ENCODE measurements around the gene PNISR. TPM values are rescaled to one million over a fixed set of nuclear protein-coding genes. Genes with fewer than 3 reads are reported as not detected.

Gene PNISR
- total RNA-seq, 1 experiment from 2014 or later = 91.3 TPM

DNA sequence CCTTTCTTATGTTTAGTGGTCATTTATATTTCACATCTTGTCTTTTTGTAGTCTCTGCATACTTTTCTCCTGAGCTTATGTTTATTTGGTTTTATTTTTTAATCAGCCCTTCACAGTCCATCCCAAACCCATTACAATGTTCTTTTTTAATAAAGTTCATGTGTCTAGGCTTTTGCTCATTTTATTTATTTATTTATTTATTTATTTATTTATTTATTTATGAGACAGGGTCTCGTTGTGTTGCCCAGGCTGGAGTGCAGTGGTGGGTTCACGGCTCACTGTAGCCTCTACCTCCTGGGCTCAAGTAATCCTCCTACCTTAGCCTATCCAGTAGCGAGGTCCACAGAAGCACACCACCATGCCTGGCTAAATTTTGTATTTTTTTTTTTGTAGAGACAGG lies 34.2 kb downstream of the PNISR start:
- Histone ChIP-seq H3K4me3 (ENCODE audit: low read depth in 2 of 2, low read length in 2 of 2) (no peak overlapping the region), H3K4me1 (ENCODE audit: control insufficient read depth, insufficient read depth, low read length) (no peaks in the 10 kb centered on the region), H3K9me3 (ENCODE audit: control insufficient read depth, insufficient read depth, low read depth, low read length) (no peaks in the 10 kb centered on the region), H3K36me3 (ENCODE audit: control insufficient read depth, insufficient read depth, low read length) (peaks cover 2% of the 10 kb centered on the region; the same call in 1 of the 2 replicates), H3K27me3 (ENCODE audit: control insufficient read depth, insufficient read depth, low read length) (no peaks in the 10 kb centered on the region), H3K27ac (ENCODE audit: low read length) (no peak overlapping the region)
- ATAC-seq (no peak), DNase-seq (ENCODE audit: low read depth, low spot score) (no peak)
- ChIA-PET POLR2A (interaction anchor here (0.6 kb wide), 1 partner anchor 1591 kb away, joined by 10 read pairs; no protein-coding TSS in a partner anchor), CTCF (no interaction called here)
- TF ChIP-seq POLR2AphosphoS5 (IDR thresholded peaks at IDR 0.05; ENCODE audit: low read depth, low read length) = no peak
- TF ChIP-seq, protein P1, sequence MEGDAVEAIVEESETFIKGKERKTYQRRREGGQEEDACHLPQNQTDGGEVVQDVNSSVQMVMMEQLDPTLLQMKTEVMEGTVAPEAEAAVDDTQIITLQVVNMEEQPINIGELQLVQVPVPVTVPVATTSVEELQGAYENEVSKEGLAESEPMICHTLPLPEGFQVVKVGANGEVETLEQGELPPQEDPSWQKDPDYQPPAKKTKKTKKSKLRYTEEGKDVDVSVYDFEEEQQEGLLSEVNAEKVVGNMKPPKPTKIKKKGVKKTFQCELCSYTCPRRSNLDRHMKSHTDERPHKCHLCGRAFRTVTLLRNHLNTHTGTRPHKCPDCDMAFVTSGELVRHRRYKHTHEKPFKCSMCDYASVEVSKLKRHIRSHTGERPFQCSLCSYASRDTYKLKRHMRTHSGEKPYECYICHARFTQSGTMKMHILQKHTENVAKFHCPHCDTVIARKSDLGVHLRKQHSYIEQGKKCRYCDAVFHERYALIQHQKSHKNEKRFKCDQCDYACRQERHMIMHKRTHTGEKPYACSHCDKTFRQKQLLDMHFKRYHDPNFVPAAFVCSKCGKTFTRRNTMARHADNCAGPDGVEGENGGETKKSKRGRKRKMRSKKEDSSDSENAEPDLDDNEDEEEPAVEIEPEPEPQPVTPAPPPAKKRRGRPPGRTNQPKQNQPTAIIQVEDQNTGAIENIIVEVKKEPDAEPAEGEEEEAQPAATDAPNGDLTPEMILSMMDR (IDR thresholded peaks at IDR 0.05) = no peak
- no peak for TF ChIP-seq REST (IDR thresholded peaks at IDR 0.05; ENCODE audit: insufficient read depth in 1 of 2, low read depth in 2 of 2, low read length in 1 of 2)
- no peak for TF ChIP-seq SIN3A (IDR thresholded peaks at IDR 0.05; ENCODE audit: borderline replicate concordance, insufficient read depth, low read depth, low read length)
- no peak for TF ChIP-seq TCF7L2 (IDR thresholded peaks at IDR 0.05; ENCODE audit: low read depth, low read length)
- no TSS peak for BruUV-seq (replicated peaks)
- in situ Hi-C loops (cut with HindIII; ENCODE audit: low pct_unique_long_range_greater_than_20kb, low sequenced_read_pairs) (no loop called here), intact Hi-C loops (cut with micrococcal nuclease; ENCODE audit: unreplicated experiment) (loop anchor here (5.0 kb wide), 1 partner anchor 59 kb away; no protein-coding TSS in a partner anchor)

GRCh38 chr6:99384507-99384906 lies 40.6 kb downstream of the PNISR start:
- Histone ChIP-seq H3K27ac (ENCODE audit: low read length) (no peak overlapping the region), H3K4me3 (ENCODE audit: low read depth in 2 of 2, low read length in 2 of 2) (no peak overlapping the region), H3K4me1 (ENCODE audit: control insufficient read depth, insufficient read depth, low read length) (no peaks in the 10 kb centered on the region), H3K27me3 (ENCODE audit: control insufficient read depth, insufficient read depth, low read length) (no peaks in the 10 kb centered on the region), H3K36me3 (ENCODE audit: control insufficient read depth, insufficient read depth, low read length) (no peaks in the 10 kb centered on the region), H3K9me3 (ENCODE audit: control insufficient read depth, insufficient read depth, low read depth, low read length) (no peaks in the 10 kb centered on the region)
- intact Hi-C loops (cut with micrococcal nuclease; ENCODE audit: unreplicated experiment) (no loop called here), in situ Hi-C loops (cut with HindIII; ENCODE audit: low pct_unique_long_range_greater_than_20kb, low sequenced_read_pairs) (no loop called here)
- ATAC-seq (no peak), DNase-seq (ENCODE audit: low read depth, low spot score) (no peak)
- BruUV-seq (replicated peaks) = no TSS peak
- POLR2A ChIA-PET = no interaction called here
- CTCF ChIA-PET = no interaction called here
- TF ChIP-seq POLR2AphosphoS5 (IDR thresholded peaks at IDR 0.05; ENCODE audit: low read depth, low read length) (no peak), TCF7L2 (IDR thresholded peaks at IDR 0.05; ENCODE audit: low read depth, low read length) (no peak), SIN3A (IDR thresholded peaks at IDR 0.05; ENCODE audit: borderline replicate concordance, insufficient read depth, low read depth, low read length) (no peak), REST (IDR thresholded peaks at IDR 0.05; ENCODE audit: insufficient read depth in 1 of 2, low read depth in 2 of 2, low read length in 1 of 2) (no peak)
- TF ChIP-seq, protein P1 (IDR thresholded peaks at IDR 0.05) = no peak

All from Panc1 (cell line).